HepG2 (cell line): ENCODE measurements around the gene METAP1D. TPM values are rescaled to one million over a fixed set of nuclear protein-coding genes. Genes with fewer than 3 reads are reported as not detected.

Experiments used
- ATF1 ChIP-seq: IDR thresholded peaks from 2 replicates; pipeline ENCODE4 v1.6.1; 2016; ENCODE audit warnings: mild to moderate bottlenecking, control low read depth
- CENPX ChIP-seq: sonication (generic); formaldehyde crosslinking; IDR thresholded peaks from 2 replicates; pipeline ENCODE4 v1.9.0; 2021; ENCODE audit warnings: mild to moderate bottlenecking, missing genetic modification reagents, moderate library complexity
- ERF ChIP-seq: IDR thresholded peaks from 2 replicates; pipeline ENCODE4 v1.6.1; 2018; ENCODE audit warnings: missing biosample characterization, missing genetic modification reagents
- EZH2 ChIP-seq: conservative IDR thresholded peaks from 2 replicates; pipeline ENCODE4 v1.6.1; 2012; ENCODE audit warnings: mild to moderate bottlenecking, low read depth, low read length, moderate library complexity
- GABPA ChIP-seq, 2 experiments: IDR thresholded peaks; 2 replicates each; pipeline ENCODE4 v1.6.1; 2011 to 2016; ENCODE audit warnings: low read depth in 2 of 2, low read length in 1 of 2, missing biosample characterization in 1 of 2, missing genetic modification characterization in 1 of 2
- GRHL1 ChIP-seq: sonication (generic); formaldehyde crosslinking; conservative IDR thresholded peaks from 2 replicates; pipeline ENCODE4 v1.8.0; 2022; ENCODE audit warnings: missing genetic modification reagents
- HDAC2 ChIP-seq: sonication (generic); formaldehyde crosslinking; IDR thresholded peaks from 2 replicates; pipeline ENCODE4 v1.4.0; 2020; ENCODE audit warnings: missing genetic modification reagents
- HOXA5 ChIP-seq: sonication (generic); formaldehyde crosslinking; IDR thresholded peaks from 2 replicates; pipeline ENCODE4 v1.4.0; 2020; ENCODE audit warnings: missing genetic modification reagents
- JDP2 ChIP-seq: sonication (generic); formaldehyde crosslinking; IDR thresholded peaks from 2 replicates; pipeline ENCODE4 v1.8.1; 2022; ENCODE audit warnings: missing genetic modification reagents, borderline replicate concordance
- KAT8 ChIP-seq: IDR thresholded peaks from 2 replicates; pipeline ENCODE4 v1.6.1; 2016; ENCODE audit warnings: missing genetic modification reagents, missing compliant biosample characterization
- KLF9 ChIP-seq: IDR thresholded peaks from 2 replicates; pipeline ENCODE4 v1.6.1; 2016; ENCODE audit warnings: low read depth
- MIER2 ChIP-seq: IDR thresholded peaks from 2 replicates; pipeline ENCODE4 v1.6.1; 2016; ENCODE audit warnings: missing biosample characterization, missing genetic modification reagents
- NR2F6 ChIP-seq, 2 experiments: IDR thresholded peaks; 2 replicates each; pipeline ENCODE4 v1.6.1; 2016; ENCODE audit warnings: antibody characterized with exemption in 1 of 2, mild to moderate bottlenecking in 1 of 2
- NRL ChIP-seq: sonication (generic); formaldehyde crosslinking; IDR thresholded peaks from 2 replicates; pipeline ENCODE4 v1.5.0; 2020; ENCODE audit warnings: missing genetic modification reagents, mild to moderate bottlenecking, moderate library complexity, borderline replicate concordance
- PAF1 ChIP-seq: IDR thresholded peaks from 2 replicates; pipeline ENCODE4 v1.6.1; 2016; ENCODE audit warnings: missing genetic modification reagents, missing compliant biosample characterization
- REPIN1 ChIP-seq: sonication (generic); formaldehyde crosslinking; IDR thresholded peaks from 2 replicates; pipeline ENCODE4 v1.8.0; 2022; ENCODE audit warnings: missing genetic modification reagents, low read depth, mild to moderate bottlenecking, borderline replicate concordance
- SAP130 ChIP-seq: IDR thresholded peaks from 2 replicates; pipeline ENCODE4 v1.6.1; 2016; ENCODE audit warnings: low read depth
- SP5 ChIP-seq: IDR thresholded peaks from 2 replicates; pipeline ENCODE4 v1.6.1; 2016; ENCODE audit warnings: low read depth, borderline replicate concordance
- SRY ChIP-seq: sonication (generic); formaldehyde crosslinking; IDR thresholded peaks from 2 replicates; pipeline ENCODE4 v1.8.0; 2022; ENCODE audit warnings: mild to moderate bottlenecking, missing genetic modification reagents
- SSRP1 ChIP-seq: IDR thresholded peaks from 2 replicates; pipeline ENCODE4 v1.6.1; 2016; ENCODE audit warnings: control low read depth
- ZBTB26 ChIP-seq: IDR thresholded peaks from 2 replicates; pipeline ENCODE4 v1.6.1; 2016; ENCODE audit warnings: missing compliant biosample characterization, missing genetic modification reagents, borderline replicate concordance
- ZNF180 ChIP-seq: sonication (generic); formaldehyde crosslinking; IDR thresholded peaks from 2 replicates; pipeline ENCODE4 v1.4.0; 2020; ENCODE audit warnings: low read depth, missing genetic modification reagents, borderline replicate concordance
- ZNF382 ChIP-seq: sonication (generic); formaldehyde crosslinking; IDR thresholded peaks from 2 replicates; pipeline ENCODE4 v1.5.0; 2020; ENCODE audit warnings: missing genetic modification reagents, mild to moderate bottlenecking, borderline replicate concordance
- ZNF431 ChIP-seq: sonication (generic); formaldehyde crosslinking; IDR thresholded peaks from 2 replicates; pipeline ENCODE4 v1.9.0; 2022; ENCODE audit warnings: missing genetic modification reagents, low read depth, mild to moderate bottlenecking, borderline replicate concordance
- ZNF557 ChIP-seq: sonication (generic); formaldehyde crosslinking; IDR thresholded peaks from 2 replicates; pipeline ENCODE4 v1.4.0; 2020; ENCODE audit warnings: missing genetic modification reagents
- ZNF879 ChIP-seq: sonication (generic); formaldehyde crosslinking; IDR thresholded peaks from 2 replicates; pipeline ENCODE4 v1.8.1; 2023; ENCODE audit warnings: missing genetic modification reagents
- polyA plus RNA-seq, 8 experiments: library from polyadenylated mRNA; depleted of rRNA in 3 of 8; stranded (reverse) in 7 of 8; unstranded in 1 of 8; fragments of >200 nt; fragmentation: Illumina TruSeq in 4 of 8; extraction: Trizol in 4 of 8; gene quantifications; 2 replicates each; pipeline versions ENCODE4 v1.2.1 to v1.2.3, GENCODE V29; 2011 to 2016; ENCODE audit warnings: low read depth in 4 of 8, missing spikeins in 1 of 8, mixed read lengths in 1 of 8; ENCODE audit not compliant: insufficient read depth in 1 of 8
- total RNA-seq, 5 experiments: library from RNA; depleted of rRNA; stranded (reverse); fragments of >200 nt; fragmentation: Illumina TruSeq; extraction: Trizol; gene quantifications; 2 replicates each; pipeline ENCODE4 v1.2.3, GENCODE V29; 2016; ENCODE audit warnings: low read depth in 1 of 5
- TF ChIP-seq, protein P1 (sequence below): sonication (generic); formaldehyde crosslinking; IDR thresholded peaks from 2 replicates; pipeline ENCODE4 v1.8.0; 2022; ENCODE audit warnings: mild to moderate bottlenecking, missing genetic modification reagents, moderate library complexity

Gene METAP1D
- total and polyA plus RNA-seq, 2 of the 13 experiments (the other 11 are each of a cell fraction or from before 2014, with no cell fraction given): 14.7 to 21.6 TPM

DNA sequence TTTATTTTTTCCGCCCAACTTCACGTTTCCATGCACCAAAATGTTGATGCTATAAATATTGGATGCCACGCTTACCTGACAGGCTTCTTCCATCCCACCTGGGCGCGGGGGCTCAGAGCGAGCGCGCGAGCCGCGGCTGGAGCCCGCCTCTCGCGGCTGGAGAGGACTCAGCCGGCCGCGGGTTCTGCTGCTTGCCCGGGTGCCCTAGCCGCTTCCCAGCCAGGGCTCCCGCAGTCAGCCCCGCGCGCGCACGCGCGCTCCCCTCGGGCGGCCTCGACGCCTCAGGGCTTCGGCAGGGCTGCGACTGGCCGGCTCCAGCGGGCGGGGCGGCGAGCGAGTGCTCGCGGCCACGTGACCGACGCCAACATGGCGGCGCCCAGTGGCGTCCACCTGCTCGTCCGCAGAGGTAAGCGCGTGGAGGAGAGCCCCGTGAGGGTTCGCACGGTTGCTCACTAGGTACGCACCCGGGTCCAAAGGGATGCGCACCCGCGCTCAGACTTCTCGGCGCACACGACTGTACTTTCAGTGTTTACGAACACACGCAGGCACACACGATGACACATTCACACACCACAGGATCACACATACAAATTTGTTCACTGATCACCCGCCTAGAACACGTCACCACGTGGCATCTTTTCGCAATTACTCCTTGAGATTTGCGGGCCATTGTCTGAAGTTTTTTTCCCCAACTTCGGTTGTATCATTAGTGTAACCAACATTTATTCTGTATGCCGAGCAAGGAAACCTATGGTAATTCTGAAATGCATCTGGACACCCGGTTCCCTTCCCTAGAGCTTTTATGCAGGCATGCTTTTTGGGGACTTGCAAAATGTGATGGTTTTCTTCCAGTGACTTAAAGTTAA lies at the start of gene METAP1D (continued):
- peak; percentile 65 for TF ChIP-seq MIER2 (CRISPR knock-in tag)
- no peak for TF ChIP-seq CENPX (CRISPR knock-in tag)
- TF ChIP-seq PAF1 (CRISPR knock-in tag): no peak
- no peak for TF ChIP-seq ZNF382 (CRISPR knock-in tag)
- TF ChIP-seq, protein P1, sequence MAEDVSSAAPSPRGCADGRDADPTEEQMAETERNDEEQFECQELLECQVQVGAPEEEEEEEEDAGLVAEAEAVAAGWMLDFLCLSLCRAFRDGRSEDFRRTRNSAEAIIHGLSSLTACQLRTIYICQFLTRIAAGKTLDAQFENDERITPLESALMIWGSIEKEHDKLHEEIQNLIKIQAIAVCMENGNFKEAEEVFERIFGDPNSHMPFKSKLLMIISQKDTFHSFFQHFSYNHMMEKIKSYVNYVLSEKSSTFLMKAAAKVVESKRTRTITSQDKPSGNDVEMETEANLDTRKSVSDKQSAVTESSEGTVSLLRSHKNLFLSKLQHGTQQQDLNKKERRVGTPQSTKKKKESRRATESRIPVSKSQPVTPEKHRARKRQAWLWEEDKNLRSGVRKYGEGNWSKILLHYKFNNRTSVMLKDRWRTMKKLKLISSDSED (CRISPR knock-in tag): peak; percentile 97
- TF ChIP-seq EZH2: no peak
- peak; percentile 97 for TF ChIP-seq ERF
- TF ChIP-seq ZNF557: peak; percentile 95
- TF ChIP-seq HOXA5 (CRISPR knock-in tag): peak; percentile 77; the same call in 1 of the 2 replicates
- no peak for TF ChIP-seq GRHL1 (CRISPR knock-in tag)
- no peak for TF ChIP-seq ATF1 (CRISPR knock-in tag)
- TF ChIP-seq SSRP1 (CRISPR knock-in tag): 0 out of 2 replicates have a peak, but pooled peaks have one; percentile 87
- no peak for TF ChIP-seq GABPA (IDR thresholded peaks at IDR 0.05; ENCODE audit: low read depth, low read length)
- no peak for TF ChIP-seq GABPA (CRISPR knock-in tag; IDR thresholded peaks at IDR 0.05; ENCODE audit: low read depth)
- 0 out of 2 replicates have a peak, but pooled peaks have one; percentile 66 for TF ChIP-seq ZNF180 (CRISPR knock-in tag)
- TF ChIP-seq KLF9 (CRISPR knock-in tag): 0 out of 2 replicates have a peak, but pooled peaks have one; percentile 18
- TF ChIP-seq REPIN1 (CRISPR knock-in tag): peak; percentile 96
- peak; percentile 98 for TF ChIP-seq NRL (CRISPR knock-in tag)
- TF ChIP-seq SAP130: peak; percentile 100
- peak; percentile 96 for TF ChIP-seq HDAC2 (CRISPR knock-in tag)
- peak; percentile 98 for TF ChIP-seq ZNF431 (CRISPR knock-in tag)
- peak; percentile 60; the same call in 1 of the 2 replicates for TF ChIP-seq JDP2 (CRISPR knock-in tag)
- no peak; the same call in 1 of the 2 replicates for TF ChIP-seq ZNF879 (CRISPR knock-in tag)
- TF ChIP-seq ZBTB26 (CRISPR knock-in tag): peak; percentile 86
- TF ChIP-seq NR2F6 (IDR thresholded peaks at IDR 0.05): no peak
- peak; percentile 72 for TF ChIP-seq NR2F6 (CRISPR knock-in tag; IDR thresholded peaks at IDR 0.05)
- peak; percentile 54 for TF ChIP-seq SP5 (CRISPR knock-in tag)
- peak; percentile 100 for TF ChIP-seq KAT8 (CRISPR knock-in tag)
- TF ChIP-seq SRY: peak; percentile 96
